Esophagus muscularis mucosa (tissue), 4 donors: ENCODE data around the gene MAB21L1. TPM values are rescaled to one million over a fixed set of nuclear protein-coding genes. Genes with fewer than 3 reads are reported as not detected.

Experiments used
- DNase-seq: peaks from one replicate; pipeline ENCODE4 v3.0.0-alpha.2; 2017; ENCODE audit errors: extremely low spot score
- H3K27ac ChIP-seq, 4 donors: fragments of 200-600 bp; sonication (generic); replicated peaks in 1 of 4; 1 replicate in 3 of 4; 2 replicates in 1 of 4; pipeline ENCODE4 v1.5.1; 2016 to 2019; ENCODE audit warnings: mild to moderate bottlenecking in 1 of 4
- H3K27me3 ChIP-seq, 4 donors: fragments of 200-600 bp; sonication (generic); one replicate each; pipeline versions ENCODE4 v1.5.1 to v1.6.0; 2016 to 2019
- H3K36me3 ChIP-seq, 4 donors: fragments of 200-600 bp; sonication (generic); one replicate each; pipeline ENCODE4 v1.5.1; 2016 to 2019
- H3K4me1 ChIP-seq, 4 donors: fragments of 200-600 bp; sonication (generic); one replicate each; pipeline ENCODE4 v1.5.1; 2016 to 2019
- H3K4me3 ChIP-seq, 4 donors: fragments of 200-600 bp; sonication (generic); 1 replicate in 2 of 4; 2 replicates in 2 of 4; pipeline ENCODE4 v1.5.1; 2016 to 2019; ENCODE audit warnings: mild to moderate bottlenecking in 4 of 4, moderate library complexity in 1 of 4
- H3K9me3 ChIP-seq, 4 donors: fragments of 200-600 bp; sonication (generic); 1 replicate in 3 of 4; 2 replicates in 1 of 4; pipeline ENCODE4 v1.5.1; 2016 to 2019
- CTCF ChIP-seq, 3 experiments: fragments of 200-600 bp in 2 of 3; fragments of 450-650 bp in 1 of 3; sonication (generic) in 2 of 3; IDR thresholded peaks; one replicate each; pipeline ENCODE4 v1.5.1; 2017 to 2019; ENCODE audit warnings: antibody characterized with exemption in 3 of 3, mild to moderate bottlenecking in 2 of 3, moderate library complexity in 1 of 3
- EP300 ChIP-seq: sonication (generic); formaldehyde crosslinking; IDR thresholded peaks from one replicate; pipeline ENCODE4 v1.6.1; 2017; ENCODE audit warnings: antibody characterized with exemption
- POLR2A ChIP-seq: fragments of 450-650 bp; IDR thresholded peaks from one replicate; pipeline ENCODE4 v1.6.1; 2017; ENCODE audit warnings: antibody characterized with exemption, moderate library complexity, mild to moderate bottlenecking, low read depth
- POLR2AphosphoS5 ChIP-seq, 2 donors: sonication (generic); formaldehyde crosslinking; IDR thresholded peaks; one replicate each; pipeline ENCODE4 v1.6.1; 2017; ENCODE audit warnings: antibody characterized with exemption in 2 of 2
- WGBS: methylation state at CpG from one replicate; pipeline ENCODE4 v1.1.5; 2018; 5-methylcytosine and 5-hydroxymethylcytosine counted together
- intact Hi-C: fragments of 100-400 bp; cut with DNase I; formaldehyde crosslinking; loops from one replicate; pipeline ENCODE4 v1.15.1; 2023
- total RNA-seq, 4 donors: library from RNA; depleted of rRNA; stranded (reverse); fragments of >200 nt; gene quantifications; one replicate each; pipeline versions ENCODE4 v1.1.0 to v1.2.1, GENCODE V29; 2016

The MAB21L1 gene
- total RNA-seq, 4 donors from 2014 or later = 0.83 to 2.9 (median 1.5) TPM

DNA sequence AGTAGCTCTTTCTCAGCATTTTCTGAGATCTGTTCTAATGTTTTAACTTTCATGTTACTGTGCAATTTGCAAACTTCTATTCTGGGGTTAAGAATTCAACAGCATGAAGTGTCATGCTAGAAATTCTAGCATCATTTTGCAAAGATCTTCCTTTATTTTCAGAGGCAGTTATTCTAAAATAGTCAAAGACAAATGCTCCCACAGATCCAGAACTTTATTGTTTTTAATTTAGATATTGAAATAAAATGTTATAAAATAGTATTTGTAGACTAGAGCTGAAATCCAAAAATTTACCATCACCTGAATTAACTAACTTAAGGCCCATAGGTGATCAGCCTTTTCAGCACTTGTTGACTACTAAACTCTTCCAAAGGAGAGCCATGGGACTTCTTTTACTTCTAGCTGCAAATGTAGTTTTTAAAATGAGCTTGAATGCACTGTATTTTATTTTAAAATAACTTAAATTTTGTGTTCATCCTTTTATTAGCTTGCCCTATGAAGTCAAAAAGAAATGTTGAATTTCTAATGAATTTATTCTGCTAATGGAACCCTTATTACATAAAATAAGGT lies 3.2 kb downstream of the MAB21L1 start:
- TF ChIP-seq POLR2AphosphoS5 (IDR thresholded peaks at IDR 0.05) (no peak), POLR2A (no peak), CTCF (IDR thresholded peaks at IDR 0.05) (no peak), EP300 (no peak)
- H3K27ac ChIP-seq = peak overlapping the region in 1 of 4 donors; percentile 17

DNA sequence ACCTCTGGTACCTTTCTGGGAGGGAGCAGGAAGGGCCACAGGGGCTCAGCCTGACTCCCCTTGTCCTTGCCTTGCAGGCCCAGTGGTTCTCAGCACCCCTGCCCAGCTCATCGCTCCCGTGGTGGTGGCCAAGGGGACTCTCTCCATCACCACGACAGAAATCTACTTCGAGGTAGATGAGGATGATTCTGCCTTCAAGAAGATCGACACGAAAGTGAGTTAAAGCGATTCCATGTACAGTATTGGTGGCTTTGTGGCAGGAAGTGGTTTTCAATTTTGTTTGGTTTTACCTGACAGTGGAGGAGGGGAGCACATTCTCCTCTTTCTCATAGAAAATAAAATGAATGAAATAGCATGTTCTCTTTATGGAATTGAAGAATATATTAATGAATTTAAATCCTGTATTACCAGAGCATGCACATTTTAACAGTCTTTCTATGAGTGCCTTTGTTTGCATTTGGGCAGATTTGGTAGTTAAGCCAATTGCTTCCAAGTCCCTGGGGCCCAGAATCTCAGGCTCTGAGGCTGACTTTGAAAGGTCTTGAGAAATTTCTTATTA lies 4.1 kb downstream of the MAB21L1 start:
- intact Hi-C loops = no loop called here
- Histone ChIP-seq H3K9me3 (no peaks in the 10 kb centered on the region), H3K27ac (peak overlapping the region in 1 of 4 donors; percentile 84), H3K36me3 (no peaks in the 10 kb centered on the region), H3K27me3 (no peaks in the 10 kb centered on the region), H3K4me1 (peaks cover 4 to 21% (median 15%) of the 10 kb centered on the region in 4 donors), H3K4me3 (peak overlapping the region; percentile 13 to 62 (median 37))
- no peak for DNase-seq
- 84% methylated on average over 7 of the region's 7 CpGs for WGBS
- TF ChIP-seq CTCF (IDR thresholded peaks at IDR 0.05) = no peak
- no peak for TF ChIP-seq EP300
- TF ChIP-seq POLR2AphosphoS5 (IDR thresholded peaks at IDR 0.05) = no peak
- no peak for TF ChIP-seq POLR2A

More for the DNA sequence above, 3.2 kb downstream of the MAB21L1 start:
- no peak for DNase-seq
- H3K36me3 ChIP-seq = no peaks in the 10 kb centered on the region
- H3K27me3 ChIP-seq = peaks cover 0 to 3% (median 0%) of the 10 kb centered on the region in 4 donors
- peak overlapping the region; percentile 13 to 57 (median 54) for H3K4me3 ChIP-seq
- no peaks in the 10 kb centered on the region for H3K9me3 ChIP-seq
- peaks cover 4 to 21% (median 15%) of the 10 kb centered on the region in 4 donors for H3K4me1 ChIP-seq
- intact Hi-C loops = no loop called here

- Histone ChIP-seq H3K9me3 (no peaks in the 10 kb centered on the region), H3K4me3 (peak overlapping the region; percentile 21 to 62 (median 56)), H3K27ac (peak overlapping the region in 3 of 4 donors; percentile 83 to 86 (median 84)), H3K4me1 (peaks cover 4 to 21% (median 15%) of the 10 kb centered on the region in 4 donors), H3K36me3 (no peaks in the 10 kb centered on the region), H3K27me3 (no peaks in the 10 kb centered on the region)
- intact Hi-C loops = no loop called here
- WGBS = 73% methylated on average over 28 of the region's 28 CpGs
- TF ChIP-seq POLR2A = no peak
- no peak for TF ChIP-seq EP300
- no peak for TF ChIP-seq CTCF (IDR thresholded peaks at IDR 0.05)
- no peak for TF ChIP-seq POLR2AphosphoS5 (IDR thresholded peaks at IDR 0.05)
- no peak for DNase-seq
Observed at GRCh38 chr13:35471706-35472322, 4.7 kb downstream of the MAB21L1 start.

DNA sequence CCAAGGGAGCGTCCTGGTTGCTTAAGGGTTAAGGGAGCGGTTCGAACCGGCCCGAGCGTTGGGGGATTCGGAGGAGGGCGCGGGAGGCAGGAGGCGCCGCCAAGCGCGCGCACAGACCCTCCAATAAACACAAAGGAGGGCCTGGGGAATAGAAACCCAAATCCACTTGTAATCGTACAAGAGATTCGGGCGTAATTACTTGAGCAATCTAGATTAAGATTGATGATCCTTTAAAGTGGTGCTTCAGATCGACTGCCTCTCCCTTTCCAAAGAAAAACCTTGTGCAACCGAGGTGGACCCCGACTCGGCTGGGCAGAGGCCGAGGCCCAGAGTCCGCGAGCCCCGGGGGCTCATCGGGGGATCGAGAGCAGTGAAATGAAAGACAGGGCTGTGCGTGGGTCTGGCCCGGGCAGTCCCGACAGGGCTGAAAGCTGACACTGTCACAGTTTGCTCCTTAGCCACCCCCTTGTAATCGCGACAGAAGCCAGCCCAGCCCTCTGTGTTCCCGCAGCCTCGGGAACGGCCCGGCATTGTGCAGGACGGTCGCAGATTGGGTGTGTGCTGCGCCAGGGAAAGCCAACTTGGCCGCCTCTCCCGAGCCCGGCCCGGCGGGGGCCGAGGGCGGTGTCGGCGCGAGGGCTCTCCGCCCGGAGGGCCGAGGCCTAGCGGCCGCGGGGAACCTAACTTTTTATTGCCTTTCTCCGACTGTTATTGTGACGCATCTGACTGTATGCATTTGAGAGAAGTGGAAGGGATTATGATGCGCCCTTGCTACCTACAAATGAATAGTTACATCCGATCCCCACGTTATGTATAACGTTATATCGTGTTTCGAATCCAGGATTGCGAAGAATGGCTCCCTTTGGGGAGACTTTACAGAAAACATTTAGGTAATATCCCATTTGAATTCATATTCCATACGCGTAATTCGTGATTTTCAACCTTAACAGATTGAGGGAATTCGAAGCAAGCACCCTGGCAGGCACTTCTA lies 5.5 kb downstream of the MAB21L1 start:
- 25% methylated on average over 39 of the region's 68 CpGs for WGBS
- peaks cover 4 to 21% (median 14%) of the 10 kb centered on the region in 4 donors for H3K4me1 ChIP-seq
- peak overlapping the region; percentile 54 to 63 (median 60) for H3K4me3 ChIP-seq
- TF ChIP-seq CTCF (IDR thresholded peaks at IDR 0.05) = peak in 1 of 3 experiments; percentile 15
- TF ChIP-seq POLR2A = no peak
- no peak for TF ChIP-seq EP300
- peak in 1 of 2 donors; percentile 41 for TF ChIP-seq POLR2AphosphoS5 (IDR thresholded peaks at IDR 0.05)
- H3K36me3 ChIP-seq = no peaks in the 10 kb centered on the region
- H3K27me3 ChIP-seq = no peaks in the 10 kb centered on the region
- no peak for DNase-seq
- peak overlapping the region; percentile 79 to 86 (median 84) for H3K27ac ChIP-seq
- intact Hi-C loops = no loop called here
- no peaks in the 10 kb centered on the region for H3K9me3 ChIP-seq
